HepG2 (cell line): Measurements from ENCODE around the gene SDC4. TPM values are rescaled to one million over a fixed set of nuclear protein-coding genes. Genes with fewer than 3 reads are reported as not detected.
A peak's percentile ranks its signal among the peaks of the same experiment; 100 is the strongest.

Experiments used
- ATAC-seq: fragments of 200-7000 bp; cut with Tn5 transposase; 3 replicates; pipeline ENCODE4 v1.9.1; 2020; ENCODE audit warnings: mild to moderate bottlenecking, moderate library complexity
- BruUV-seq: library from RNA; stranded (reverse); fragments of 400-500 nt; replicated peaks from 2 replicates; lab custom pipeline; 2021; lab: Mats Ljungman, UMichigan
- CTCF ChIA-PET: fragments of 300-600 bp; formaldehyde crosslinking; extraction: SDS; loops from one replicate; lab custom pipeline; 2021; ENCODE audit warnings: low total read pairs, inconsistent platforms, low intra/inter-chr PET ratio; lab: Yijun Ruan, JAX
- POLR2A ChIA-PET: fragments of 350-600 bp; sonication (Branson Sonifier 250); formaldehyde crosslinking; loops from one replicate; lab custom pipeline; 2020; ENCODE audit warnings: antibody characterized with exemption, inconsistent platforms; lab: Yijun Ruan, JAX
- DNase-seq: peaks from one replicate; pipeline ENCODE4 v3.0.0-alpha.2; 2015; ENCODE audit warnings: low spot score
- FAIRE-seq: peaks from 3 replicates; lab custom pipeline; 2011; peaks lifted over from hg19 to GRCh38; lab: Jason Lieb, UNC
- H2AFZ ChIP-seq: one replicate; pipeline ENCODE4 v1.6.1; 2011; ENCODE audit warnings: low read length, inconsistent platforms
- H3K27ac ChIP-seq: fragments of 300-600 bp; 3 replicates; pipeline ENCODE4 v1.8.0; 2011; ENCODE audit warnings: mixed run types, mild to moderate bottlenecking, mixed read lengths, low read length, inconsistent platforms; ENCODE audit not compliant: insufficient read depth; ENCODE audit errors: extremely low read length
- H3K27me3 ChIP-seq, 2 experiments: fragments of 200-600 bp in 1 of 2; 2 replicates in 1 of 2; 3 replicates in 1 of 2; pipeline versions ENCODE4 v1.6.0 to v1.8.0; 2011; ENCODE audit warnings: low read length in 2 of 2, mild to moderate bottlenecking in 2 of 2, moderate library complexity in 2 of 2, inconsistent platforms in 1 of 2; ENCODE audit not compliant: insufficient read depth in 2 of 2, control insufficient read depth in 1 of 2
- H3K36me3 ChIP-seq, 2 experiments: fragments of 200-600 bp in 1 of 2; replicated peaks in 1 of 2; 2 replicates in 1 of 2; 3 replicates in 1 of 2; pipeline versions ENCODE4 v1.5.1 to v1.8.0; 2011; ENCODE audit warnings: low read length in 2 of 2, inconsistent platforms in 1 of 2; ENCODE audit not compliant: insufficient read depth in 2 of 2, control insufficient read depth in 1 of 2
- H3K4me1 ChIP-seq: 2 replicates; pipeline ENCODE4 v1.5.1; 2012; ENCODE audit warnings: low read length, inconsistent platforms; ENCODE audit not compliant: insufficient read depth
- H3K4me2 ChIP-seq: 2 replicates; pipeline ENCODE4 v1.6.0; 2011; ENCODE audit warnings: low read depth, low read length, inconsistent platforms
- H3K4me3 ChIP-seq, 3 experiments: fragments of 200-600 bp in 1 of 3; sonication (generic), shearing (Covaris generic) in 1 of 3; replicated peaks in 1 of 3; 2 replicates each; pipeline ENCODE4 v1.5.1; 2011 to 2016; ENCODE audit warnings: low read length in 3 of 3, inconsistent platforms in 2 of 3, low read depth in 2 of 3, mild to moderate bottlenecking in 2 of 3, control low read depth in 1 of 3, mixed read lengths in 1 of 3; ENCODE audit not compliant: insufficient read depth in 1 of 3
- H3K79me2 ChIP-seq: one replicate; pipeline ENCODE4 v1.6.1; 2011; ENCODE audit warnings: low read length, inconsistent platforms; ENCODE audit not compliant: insufficient read depth
- H3K9ac ChIP-seq: 2 replicates; pipeline ENCODE4 v1.6.0; 2011; ENCODE audit warnings: mild to moderate bottlenecking, low read depth, low read length, inconsistent platforms; ENCODE audit not compliant: insufficient read depth
- H3K9me3 ChIP-seq: 2 replicates; pipeline ENCODE4 v1.5.1; 2012; ENCODE audit warnings: mild to moderate bottlenecking, low read length
- H4K20me1 ChIP-seq: 2 replicates; pipeline ENCODE4 v1.6.0; 2011; ENCODE audit warnings: inconsistent platforms, mild to moderate bottlenecking, low read length, moderate library complexity; ENCODE audit not compliant: insufficient read depth
- ARNT ChIP-seq: fragments of 450-650 bp; IDR thresholded peaks from 2 replicates; pipeline ENCODE4 v1.6.1; 2017
- ATM ChIP-seq: fragments of 450-650 bp; IDR thresholded peaks from 2 replicates; pipeline ENCODE4 v1.7.1; 2017; ENCODE audit warnings: mild to moderate bottlenecking, borderline replicate concordance
- CENPBD1 ChIP-seq: sonication (generic); formaldehyde crosslinking; IDR thresholded peaks from 2 replicates; pipeline ENCODE4 v1.8.0; 2022; ENCODE audit warnings: missing genetic modification reagents, low read depth, mild to moderate bottlenecking, borderline replicate concordance
- CREM ChIP-seq, 2 experiments: sonication (generic) in 1 of 2; formaldehyde crosslinking in 1 of 2; IDR thresholded peaks; 2 replicates each; pipeline versions ENCODE4 v1.4.0 to v1.6.1; 2016 to 2020; ENCODE audit warnings: antibody characterized with exemption in 1 of 2, mild to moderate bottlenecking in 1 of 2, missing genetic modification reagents in 1 of 2
- CSRNP1 ChIP-seq: sonication (generic); formaldehyde crosslinking; IDR thresholded peaks from 2 replicates; pipeline ENCODE4 v1.8.1; 2023; ENCODE audit warnings: mild to moderate bottlenecking, missing genetic modification reagents
- EED ChIP-seq: sonication (generic); formaldehyde crosslinking; IDR thresholded peaks from 2 replicates; pipeline ENCODE4 v1.5.0; 2020; ENCODE audit warnings: mild to moderate bottlenecking, missing genetic modification reagents
- HNRNPLL ChIP-seq: fragments of 200-400 bp; formaldehyde crosslinking; IDR thresholded peaks from 2 replicates; pipeline ENCODE4 v1.6.1; 2017; ENCODE audit warnings: mild to moderate bottlenecking, low read depth, low read length; ENCODE audit not compliant: poor library complexity, severe bottlenecking
- IKZF1 ChIP-seq: fragments of 450-650 bp; IDR thresholded peaks from 2 replicates; pipeline ENCODE4 v1.7.1; 2016
- JUN ChIP-seq: sonication (generic); formaldehyde crosslinking; IDR thresholded peaks from 2 replicates; pipeline ENCODE4 v1.4.0; 2020; ENCODE audit warnings: mild to moderate bottlenecking, missing genetic modification reagents
- SOX6 ChIP-seq, 2 experiments: fragments of 450-650 bp in 1 of 2; sonication (generic) in 1 of 2; formaldehyde crosslinking in 1 of 2; IDR thresholded peaks; 2 replicates each; pipeline versions ENCODE4 v1.4.0 to v1.6.1; 2017 to 2020; ENCODE audit warnings: antibody characterized with exemption in 1 of 2, mild to moderate bottlenecking in 1 of 2, missing genetic modification reagents in 1 of 2
- TBX3 ChIP-seq: fragments of 450-650 bp; IDR thresholded peaks from 2 replicates; pipeline ENCODE4 v1.6.1; 2017; ENCODE audit warnings: antibody characterized with exemption, mild to moderate bottlenecking, inconsistent platforms, borderline replicate concordance
- ZNF136 ChIP-seq: sonication (generic); formaldehyde crosslinking; IDR thresholded peaks from 2 replicates; pipeline ENCODE4 v1.8.1; 2022; ENCODE audit warnings: low read depth, mild to moderate bottlenecking, moderate library complexity, missing genetic modification reagents
- ZNF282 ChIP-seq: fragments of 450-650 bp; IDR thresholded peaks from 2 replicates; pipeline ENCODE4 v1.6.1; 2018; ENCODE audit not compliant: partially characterized antibody
- WGBS: methylation state at CpG from one replicate; pipeline ENCODE4 v1.1.6; 2017; ENCODE audit warnings: low lambda C conversion rate; 5-methylcytosine and 5-hydroxymethylcytosine counted together
- in situ Hi-C: cut with HindIII; loops from 2 replicates; pipeline ENCODE4 v1.10.0; 2017; ENCODE audit warnings: low pct_unique_long_range_greater_than_20kb; ENCODE audit not compliant: extremely low pct_ligation_motif_present
- intact Hi-C: fragments of 100-400 bp; cut with micrococcal nuclease; formaldehyde crosslinking; loops from one replicate; pipeline ENCODE4 v1.10.0; 2022; ENCODE audit not compliant: unreplicated experiment
- polyA plus RNA-seq, 8 experiments: library from polyadenylated mRNA; depleted of rRNA in 3 of 8; stranded (reverse) in 7 of 8; unstranded in 1 of 8; fragments of >200 nt; fragmentation: Illumina TruSeq in 4 of 8; extraction: Trizol in 4 of 8; gene quantifications; 2 replicates each; pipeline versions ENCODE4 v1.2.1 to v1.2.3, GENCODE V29; 2011 to 2016; ENCODE audit warnings: low read depth in 4 of 8, missing spikeins in 1 of 8, mixed read lengths in 1 of 8; ENCODE audit not compliant: insufficient read depth in 1 of 8
- total RNA-seq, 5 experiments: library from RNA; depleted of rRNA; stranded (reverse); fragments of >200 nt; fragmentation: Illumina TruSeq; extraction: Trizol; gene quantifications; 2 replicates each; pipeline ENCODE4 v1.2.3, GENCODE V29; 2016; ENCODE audit warnings: low read depth in 1 of 5

The SDC4 gene
- total and polyA plus RNA-seq, 2 of the 13 experiments (the other 11 are each of a cell fraction or from before 2014, with no cell fraction given) = 49.0 to 65.1 TPM

- no peak for TF ChIP-seq ZNF136 (CRISPR knock-in tag)
- TF ChIP-seq CENPBD1 = no peak
- no peak for TF ChIP-seq ATM
- TF ChIP-seq EED (CRISPR knock-in tag) = 0 out of 2 replicates have a peak, but pooled peaks have one; percentile 30
- no peak for TF ChIP-seq ZNF282
- TF ChIP-seq TBX3 = no peak
- no peak for TF ChIP-seq JUN (CRISPR knock-in tag)
- TF ChIP-seq CREM (IDR thresholded peaks at IDR 0.05) = no peak
- no peak for TF ChIP-seq CREM (CRISPR knock-in tag; IDR thresholded peaks at IDR 0.05)
- TF ChIP-seq HNRNPLL = peak; percentile 20
- TF ChIP-seq, all 625 proteins: peak for 2
Observed at GRCh38 chr20:45316150-45317080, 31.8 kb downstream of the SDC4 start (continued).

GRCh38 chr20:45315672-45316071 lies 32.6 kb downstream of the SDC4 start:
- Histone ChIP-seq H3K27me3 (peaks cover 5 to 51% of the 10 kb centered on the region in 2 experiments; a peak in 4 of 5 replicates), H3K4me2 (no peak overlapping the region), H3K4me3 (no peak overlapping the region), H3K79me2 (no peaks in the 10 kb centered on the region), H3K9ac (no peak overlapping the region), H3K27ac (no peak overlapping the region), H3K9me3 (no peaks in the 10 kb centered on the region), H3K36me3 (no peaks in the 10 kb centered on the region), H2AFZ (no peak overlapping the region), H4K20me1 (no peaks in the 10 kb centered on the region), H3K4me1 (peaks cover 7% of the 10 kb centered on the region)
- intact Hi-C loops (no loop called here), in situ Hi-C loops (loop anchor here (5.0 kb wide), 1 partner anchor 457 kb away; no protein-coding TSS in a partner anchor)
- BruUV-seq = no TSS peak
- FAIRE-seq (no peak), DNase-seq (no peak), ATAC-seq (no peak)
- TF ChIP-seq CSRNP1 = no peak
- 0 out of 2 replicates have a peak, but pooled peaks have one; percentile 78 for TF ChIP-seq IKZF1
- TF ChIP-seq ARNT = 0 out of 2 replicates have a peak, but pooled peaks have one; percentile 64
- TF ChIP-seq SOX6 (IDR thresholded peaks at IDR 0.05) = 0 out of 2 replicates have a peak, but pooled peaks have one; percentile 49
- no peak for TF ChIP-seq SOX6 (CRISPR knock-in tag; IDR thresholded peaks at IDR 0.05)
- CTCF ChIA-PET = interaction anchor here (1.7 kb wide), 1 partner anchor 121 kb away, joined by 3 read pairs; no protein-coding TSS in a partner anchor
- WGBS = 56% methylated on average over 4 of the region's 4 CpGs
- POLR2A ChIA-PET = no interaction called here
